Measurements from ENCODE around the gene FNBP1.

- TF ChIP-seq CTCF (IDR thresholded peaks at IDR 0.05; ENCODE audit: insufficient read depth, low read length, poor library complexity, severe bottlenecking) (no peak), EZH2phosphoT487 (conservative IDR thresholded peaks at IDR 0.05; ENCODE audit: low read length) (no peak)
These were observed 25.9 kb downstream of the FNBP1 start for GRCh38 chr9:130017076-130017475.
